Ovary (tissue), 3 donors: ENCODE data around the gene EEF1G.

ENCODE experiments used
- CTCF ChIP-seq, 3 donors: fragments of 450-650 bp in 2 of 3; fragments of 200-600 bp in 1 of 3; IDR thresholded peaks; one replicate each; pipeline versions ENCODE4 v1.5.1 to v1.8.0; 2016 to 2022; ENCODE audit warnings: antibody characterized with exemption in 3 of 3, mild to moderate bottlenecking in 1 of 3
- EP300 ChIP-seq: sonication (generic); formaldehyde crosslinking; IDR thresholded peaks from one replicate; pipeline ENCODE4 v1.6.1; 2017; ENCODE audit warnings: antibody characterized with exemption
- POLR2A ChIP-seq: fragments of 450-650 bp; IDR thresholded peaks from one replicate; pipeline ENCODE4 v1.6.1; 2017; ENCODE audit warnings: antibody characterized with exemption, mild to moderate bottlenecking, moderate library complexity
- donor health status: DM: no; HTN: no; CAD: no.

GRCh38 chr11:62575156-62575555 is 1.5 kb upstream of the EEF1G start:
- TF ChIP-seq CTCF (IDR thresholded peaks at IDR 0.05) = no peak
- no peak for TF ChIP-seq POLR2A
- TF ChIP-seq EP300 = no peak
